ENCODE results near the gene ZCWPW2.

Gene ZCWPW2

GRCh38 chr3:28348629-28349468 lies at the start of gene ZCWPW2, which contains the start of gene AZI2:
ZCWPW2 (plus strand) TSS chr3:28348721; CDS start chr3:28413069, 64,348 bp downstream.
AZI2 (minus strand) TSS chr3:28348824; CDS start chr3:28340617, 8,207 bp downstream.
- peak; percentile 65 for FAIRE-seq

GRCh38 chr3:28299705-28300104 lies 48.8 kb upstream of the ZCWPW2 start:
- no peak for FAIRE-seq

- no peak for FAIRE-seq
Observed at GRCh38 chr3:28300345-28300962, 48.1 kb upstream of the ZCWPW2 start.

GRCh38 chr3:28301688-28302087 lies 46.8 kb upstream of the ZCWPW2 start:
- no peak for FAIRE-seq

- FAIRE-seq: no peak
Observed at GRCh38 chr3:28308196-28308595, 40.3 kb upstream of the ZCWPW2 start.

- no peak for FAIRE-seq
Observed at GRCh38 chr3:28315711-28316110, 32.8 kb upstream of the ZCWPW2 start.

- no peak for FAIRE-seq
Observed at GRCh38 chr3:28316226-28316625, 32.3 kb upstream of the ZCWPW2 start.

- peak; percentile 85 for FAIRE-seq
Observed at GRCh38 chr3:28317438-28318022, 31.0 kb upstream of the ZCWPW2 start.

GRCh38 chr3:28320981-28321380 lies 27.5 kb upstream of the ZCWPW2 start:
- FAIRE-seq: no peak

- no peak for FAIRE-seq
Observed at GRCh38 chr3:28322464-28322863, 26.1 kb upstream of the ZCWPW2 start.

- no peak for FAIRE-seq
Observed at GRCh38 chr3:28326458-28326926, 22.0 kb upstream of the ZCWPW2 start.

- peak; percentile 96 for FAIRE-seq
Observed at GRCh38 chr3:28328188-28329151, 20.1 kb upstream of the ZCWPW2 start.

GRCh38 chr3:28334552-28334951 lies 14.0 kb upstream of the ZCWPW2 start:
- FAIRE-seq: peak; percentile 89

GRCh38 chr3:28335246-28335645 lies 13.3 kb upstream of the ZCWPW2 start:
- FAIRE-seq: no peak

- no peak for FAIRE-seq
Observed at GRCh38 chr3:28337230-28337629, 11.3 kb upstream of the ZCWPW2 start.

- FAIRE-seq: no peak
Observed at GRCh38 chr3:28343144-28343543, 5.4 kb upstream of the ZCWPW2 start.

GRCh38 chr3:28345690-28346089 lies 2.8 kb upstream of the ZCWPW2 start:
- no peak for FAIRE-seq

- no peak for FAIRE-seq
Observed at GRCh38 chr3:28347374-28348264, 902 bp upstream of the ZCWPW2 start.

GRCh38 chr3:28348265-28348628 lies 274 bp upstream of the ZCWPW2 start:
- no peak for FAIRE-seq

GRCh38 chr3:28349469-28350000 lies 1.0 kb downstream of the ZCWPW2 start:
- no peak for FAIRE-seq

- FAIRE-seq: no peak
Observed at GRCh38 chr3:28376424-28376823, 27.9 kb downstream of the ZCWPW2 start.
